ENCODE results near the gene RFPL3. TPM values are rescaled to one million over a fixed set of nuclear protein-coding genes. Genes with fewer than 3 reads are reported as not detected.

The RFPL3 gene
- not detected in 2 replicates for total RNA-seq

DNA sequence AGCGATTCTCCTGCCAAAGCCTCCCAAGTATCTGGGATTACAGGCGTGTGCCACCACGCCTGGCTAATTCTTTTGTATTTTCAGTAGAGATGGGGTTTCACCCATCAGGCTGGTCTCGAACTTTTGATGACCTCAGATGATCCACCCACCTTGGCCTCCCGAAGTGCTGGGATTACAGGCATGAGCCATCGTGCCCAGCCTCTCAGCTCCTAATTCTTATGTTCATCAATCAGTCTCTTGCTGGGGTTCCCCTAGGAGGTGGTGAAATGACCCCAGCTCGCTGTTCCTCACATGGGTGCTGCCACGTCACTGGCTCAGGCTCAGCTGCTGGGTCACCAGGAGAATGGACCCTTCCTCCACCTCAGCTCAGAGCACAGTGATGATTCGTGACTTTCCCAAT is at the start of gene RFPL3:
Gene RFPL3 (plus strand): TSS at position 301 of the 400 bp plus-strand sequence. CDS start 205 bp downstream, outside the sequence.

Other genes with a start within 250 kb of the RFPL3 start
- not detected in 2 replicates for gene C22orf42, start 198.6 kb upstream of the RFPL3 start, total RNA-seq
- not detected in 2 replicates for gene RFPL2, start 152.8 kb upstream of the RFPL3 start, total RNA-seq
- gene SLC5A4, start 102.5 kb upstream of the RFPL3 start, total RNA-seq = not detected in 2 replicates
- gene RTCB, start 54.4 kb downstream of the RFPL3 start, total RNA-seq = 111 and 113 TPM in 2 replicates
- 1.0 TPM in 1 of 2 replicates, not detected in the other for gene BPIFC, start 106.6 kb downstream of the RFPL3 start, total RNA-seq
- 51.9 and 58.3 TPM in 2 replicates for gene FBXO7, start 116.9 kb downstream of the RFPL3 start, total RNA-seq

Data from nasal cavity respiratory epithelium epithelial cell of viscerocranial mucosa (primary cell).